HL-60 (cell line): ENCODE results near the gene TACR2.

Experiments used
- GABPA ChIP-seq: IDR thresholded peaks from 2 replicates; pipeline ENCODE4 v1.6.1; 2012; ENCODE audit warnings: low read depth
- POLR2AphosphoS5 ChIP-seq: IDR thresholded peaks from 2 replicates; pipeline ENCODE4 v1.6.1; 2012; ENCODE audit warnings: low read depth
- TF ChIP-seq, protein P1 (sequence below): IDR thresholded peaks from one replicate; pipeline ENCODE4 v1.5.1; 2011; ENCODE audit warnings: low read length, control low read depth, inconsistent platforms; ENCODE audit not compliant: insufficient read depth
- TF ChIP-seq, protein P2 (sequence below): IDR thresholded peaks from 2 replicates; pipeline ENCODE4 v1.6.1; 2012; ENCODE audit warnings: low read depth; ENCODE audit not compliant: insufficient replicate concordance

DNA sequence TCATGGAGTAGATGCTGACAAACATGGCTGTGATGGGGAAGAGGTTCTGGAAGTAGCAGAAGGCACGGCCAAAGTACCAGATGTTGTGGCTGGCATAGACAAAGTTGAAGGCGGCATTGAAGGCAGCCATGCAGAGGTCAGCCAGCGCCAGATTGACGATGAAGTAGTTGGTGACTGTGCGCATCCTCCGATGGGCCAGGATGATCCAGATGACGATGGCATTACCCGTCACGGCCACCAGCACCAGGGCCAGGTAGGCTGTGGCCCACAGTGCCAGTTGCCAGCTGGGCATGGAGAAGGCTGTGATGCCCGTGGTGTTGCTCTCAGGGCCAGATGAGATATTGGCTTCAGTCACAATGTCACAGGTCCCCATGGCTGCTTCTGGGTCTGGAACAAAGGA, 767 bp downstream of the TACR2 start:
- TF ChIP-seq, protein P1, sequence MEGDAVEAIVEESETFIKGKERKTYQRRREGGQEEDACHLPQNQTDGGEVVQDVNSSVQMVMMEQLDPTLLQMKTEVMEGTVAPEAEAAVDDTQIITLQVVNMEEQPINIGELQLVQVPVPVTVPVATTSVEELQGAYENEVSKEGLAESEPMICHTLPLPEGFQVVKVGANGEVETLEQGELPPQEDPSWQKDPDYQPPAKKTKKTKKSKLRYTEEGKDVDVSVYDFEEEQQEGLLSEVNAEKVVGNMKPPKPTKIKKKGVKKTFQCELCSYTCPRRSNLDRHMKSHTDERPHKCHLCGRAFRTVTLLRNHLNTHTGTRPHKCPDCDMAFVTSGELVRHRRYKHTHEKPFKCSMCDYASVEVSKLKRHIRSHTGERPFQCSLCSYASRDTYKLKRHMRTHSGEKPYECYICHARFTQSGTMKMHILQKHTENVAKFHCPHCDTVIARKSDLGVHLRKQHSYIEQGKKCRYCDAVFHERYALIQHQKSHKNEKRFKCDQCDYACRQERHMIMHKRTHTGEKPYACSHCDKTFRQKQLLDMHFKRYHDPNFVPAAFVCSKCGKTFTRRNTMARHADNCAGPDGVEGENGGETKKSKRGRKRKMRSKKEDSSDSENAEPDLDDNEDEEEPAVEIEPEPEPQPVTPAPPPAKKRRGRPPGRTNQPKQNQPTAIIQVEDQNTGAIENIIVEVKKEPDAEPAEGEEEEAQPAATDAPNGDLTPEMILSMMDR = no peak
- TF ChIP-seq POLR2AphosphoS5 = no peak
- no peak for TF ChIP-seq GABPA
- TF ChIP-seq, protein P2, sequence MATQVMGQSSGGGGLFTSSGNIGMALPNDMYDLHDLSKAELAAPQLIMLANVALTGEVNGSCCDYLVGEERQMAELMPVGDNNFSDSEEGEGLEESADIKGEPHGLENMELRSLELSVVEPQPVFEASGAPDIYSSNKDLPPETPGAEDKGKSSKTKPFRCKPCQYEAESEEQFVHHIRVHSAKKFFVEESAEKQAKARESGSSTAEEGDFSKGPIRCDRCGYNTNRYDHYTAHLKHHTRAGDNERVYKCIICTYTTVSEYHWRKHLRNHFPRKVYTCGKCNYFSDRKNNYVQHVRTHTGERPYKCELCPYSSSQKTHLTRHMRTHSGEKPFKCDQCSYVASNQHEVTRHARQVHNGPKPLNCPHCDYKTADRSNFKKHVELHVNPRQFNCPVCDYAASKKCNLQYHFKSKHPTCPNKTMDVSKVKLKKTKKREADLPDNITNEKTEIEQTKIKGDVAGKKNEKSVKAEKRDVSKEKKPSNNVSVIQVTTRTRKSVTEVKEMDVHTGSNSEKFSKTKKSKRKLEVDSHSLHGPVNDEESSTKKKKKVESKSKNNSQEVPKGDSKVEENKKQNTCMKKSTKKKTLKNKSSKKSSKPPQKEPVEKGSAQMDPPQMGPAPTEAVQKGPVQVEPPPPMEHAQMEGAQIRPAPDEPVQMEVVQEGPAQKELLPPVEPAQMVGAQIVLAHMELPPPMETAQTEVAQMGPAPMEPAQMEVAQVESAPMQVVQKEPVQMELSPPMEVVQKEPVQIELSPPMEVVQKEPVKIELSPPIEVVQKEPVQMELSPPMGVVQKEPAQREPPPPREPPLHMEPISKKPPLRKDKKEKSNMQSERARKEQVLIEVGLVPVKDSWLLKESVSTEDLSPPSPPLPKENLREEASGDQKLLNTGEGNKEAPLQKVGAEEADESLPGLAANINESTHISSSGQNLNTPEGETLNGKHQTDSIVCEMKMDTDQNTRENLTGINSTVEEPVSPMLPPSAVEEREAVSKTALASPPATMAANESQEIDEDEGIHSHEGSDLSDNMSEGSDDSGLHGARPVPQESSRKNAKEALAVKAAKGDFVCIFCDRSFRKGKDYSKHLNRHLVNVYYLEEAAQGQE = no peak
